HL-60 (cell line): ENCODE measurements around the gene CDPF1.

Experiments
- GABPA ChIP-seq: IDR thresholded peaks from 2 replicates; pipeline ENCODE4 v1.6.1; 2012; ENCODE audit warnings: low read depth
- POLR2AphosphoS5 ChIP-seq: IDR thresholded peaks from 2 replicates; pipeline ENCODE4 v1.6.1; 2012; ENCODE audit warnings: low read depth
- TF ChIP-seq, protein P1 (sequence below): IDR thresholded peaks from one replicate; pipeline ENCODE4 v1.5.1; 2011; ENCODE audit warnings: low read length, control low read depth, inconsistent platforms; ENCODE audit not compliant: insufficient read depth
- TF ChIP-seq, protein P2 (sequence below): IDR thresholded peaks from 2 replicates; pipeline ENCODE4 v1.6.1; 2012; ENCODE audit warnings: low read depth; ENCODE audit not compliant: insufficient replicate concordance

DNA sequence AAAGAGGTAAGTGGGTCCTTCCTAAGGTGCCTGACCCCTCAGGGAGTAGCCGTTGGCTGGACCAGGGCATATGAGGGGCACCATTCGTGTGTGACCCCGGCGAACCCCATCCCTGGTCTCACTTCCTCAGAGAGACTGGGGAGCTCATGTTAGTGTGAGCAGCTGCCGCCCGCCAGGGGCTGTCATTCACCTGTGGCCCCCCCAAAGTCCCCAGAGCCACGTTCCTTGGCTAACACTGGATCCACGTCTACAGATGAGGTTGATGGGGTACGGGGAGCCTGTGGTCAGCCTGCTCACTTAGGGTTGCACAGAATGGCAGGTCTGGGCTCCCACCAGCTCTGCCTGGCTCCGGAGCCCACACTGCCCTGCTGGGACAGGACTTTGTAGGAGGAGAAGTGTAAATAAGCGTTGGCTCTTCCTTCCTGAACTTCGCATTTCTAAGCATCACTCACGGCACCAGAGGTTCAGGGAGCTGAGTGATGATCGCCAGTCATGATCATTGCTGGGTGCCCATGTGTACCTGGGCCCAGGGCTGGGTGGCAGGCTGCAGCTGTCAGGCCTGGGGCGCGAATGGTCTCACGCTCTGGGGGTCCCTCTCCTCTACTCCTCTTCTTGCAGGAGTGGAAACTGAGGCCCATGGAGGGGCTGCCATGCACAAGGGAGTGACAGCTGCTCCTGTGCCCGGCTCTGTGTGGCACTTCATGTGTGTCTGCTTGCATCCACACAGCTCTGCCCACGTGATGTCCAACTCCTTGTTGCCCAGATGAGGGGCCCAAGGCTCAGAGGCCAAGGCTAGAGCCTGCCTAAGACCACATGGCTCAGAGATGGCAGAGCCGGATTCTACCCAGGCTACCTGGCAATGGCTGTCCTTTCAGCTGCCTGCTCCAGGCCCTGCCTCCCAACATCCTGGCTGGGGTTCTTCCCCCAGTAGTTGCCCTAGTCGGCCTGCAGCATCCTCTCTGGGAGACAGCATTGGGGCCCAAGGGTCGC is 28.9 kb upstream of the CDPF1 start:
- TF ChIP-seq, protein P1, sequence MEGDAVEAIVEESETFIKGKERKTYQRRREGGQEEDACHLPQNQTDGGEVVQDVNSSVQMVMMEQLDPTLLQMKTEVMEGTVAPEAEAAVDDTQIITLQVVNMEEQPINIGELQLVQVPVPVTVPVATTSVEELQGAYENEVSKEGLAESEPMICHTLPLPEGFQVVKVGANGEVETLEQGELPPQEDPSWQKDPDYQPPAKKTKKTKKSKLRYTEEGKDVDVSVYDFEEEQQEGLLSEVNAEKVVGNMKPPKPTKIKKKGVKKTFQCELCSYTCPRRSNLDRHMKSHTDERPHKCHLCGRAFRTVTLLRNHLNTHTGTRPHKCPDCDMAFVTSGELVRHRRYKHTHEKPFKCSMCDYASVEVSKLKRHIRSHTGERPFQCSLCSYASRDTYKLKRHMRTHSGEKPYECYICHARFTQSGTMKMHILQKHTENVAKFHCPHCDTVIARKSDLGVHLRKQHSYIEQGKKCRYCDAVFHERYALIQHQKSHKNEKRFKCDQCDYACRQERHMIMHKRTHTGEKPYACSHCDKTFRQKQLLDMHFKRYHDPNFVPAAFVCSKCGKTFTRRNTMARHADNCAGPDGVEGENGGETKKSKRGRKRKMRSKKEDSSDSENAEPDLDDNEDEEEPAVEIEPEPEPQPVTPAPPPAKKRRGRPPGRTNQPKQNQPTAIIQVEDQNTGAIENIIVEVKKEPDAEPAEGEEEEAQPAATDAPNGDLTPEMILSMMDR, result no peak
- TF ChIP-seq GABPA (no peak), POLR2AphosphoS5 (no peak)
- TF ChIP-seq, protein P2, sequence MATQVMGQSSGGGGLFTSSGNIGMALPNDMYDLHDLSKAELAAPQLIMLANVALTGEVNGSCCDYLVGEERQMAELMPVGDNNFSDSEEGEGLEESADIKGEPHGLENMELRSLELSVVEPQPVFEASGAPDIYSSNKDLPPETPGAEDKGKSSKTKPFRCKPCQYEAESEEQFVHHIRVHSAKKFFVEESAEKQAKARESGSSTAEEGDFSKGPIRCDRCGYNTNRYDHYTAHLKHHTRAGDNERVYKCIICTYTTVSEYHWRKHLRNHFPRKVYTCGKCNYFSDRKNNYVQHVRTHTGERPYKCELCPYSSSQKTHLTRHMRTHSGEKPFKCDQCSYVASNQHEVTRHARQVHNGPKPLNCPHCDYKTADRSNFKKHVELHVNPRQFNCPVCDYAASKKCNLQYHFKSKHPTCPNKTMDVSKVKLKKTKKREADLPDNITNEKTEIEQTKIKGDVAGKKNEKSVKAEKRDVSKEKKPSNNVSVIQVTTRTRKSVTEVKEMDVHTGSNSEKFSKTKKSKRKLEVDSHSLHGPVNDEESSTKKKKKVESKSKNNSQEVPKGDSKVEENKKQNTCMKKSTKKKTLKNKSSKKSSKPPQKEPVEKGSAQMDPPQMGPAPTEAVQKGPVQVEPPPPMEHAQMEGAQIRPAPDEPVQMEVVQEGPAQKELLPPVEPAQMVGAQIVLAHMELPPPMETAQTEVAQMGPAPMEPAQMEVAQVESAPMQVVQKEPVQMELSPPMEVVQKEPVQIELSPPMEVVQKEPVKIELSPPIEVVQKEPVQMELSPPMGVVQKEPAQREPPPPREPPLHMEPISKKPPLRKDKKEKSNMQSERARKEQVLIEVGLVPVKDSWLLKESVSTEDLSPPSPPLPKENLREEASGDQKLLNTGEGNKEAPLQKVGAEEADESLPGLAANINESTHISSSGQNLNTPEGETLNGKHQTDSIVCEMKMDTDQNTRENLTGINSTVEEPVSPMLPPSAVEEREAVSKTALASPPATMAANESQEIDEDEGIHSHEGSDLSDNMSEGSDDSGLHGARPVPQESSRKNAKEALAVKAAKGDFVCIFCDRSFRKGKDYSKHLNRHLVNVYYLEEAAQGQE, result no peak
